GM12891 (cell line): ENCODE data around the gene CEP43.

Experiments used
- PAX5 ChIP-seq: IDR thresholded peaks from 2 replicates; pipeline ENCODE4 v1.6.1; 2011; ENCODE audit warnings: low read length, moderate library complexity, mild to moderate bottlenecking; ENCODE audit not compliant: insufficient read depth, severe bottlenecking
- POLR2A ChIP-seq: IDR thresholded peaks from 2 replicates; pipeline ENCODE4 v1.6.1; 2011; ENCODE audit warnings: low read depth, low read length, control low read depth
- POLR2AphosphoS5 ChIP-seq: IDR thresholded peaks from 2 replicates; pipeline ENCODE4 v1.6.1; 2011; ENCODE audit warnings: low read depth, low read length, control low read depth
- SPI1 ChIP-seq: IDR thresholded peaks from 2 replicates; pipeline ENCODE4 v1.6.1; 2011; ENCODE audit warnings: low read depth, low read length, control low read depth
- TAF1 ChIP-seq: IDR thresholded peaks from 2 replicates; pipeline ENCODE4 v1.6.1; 2011; ENCODE audit warnings: low read depth, low read length, control low read depth

- no peak; the same call in 1 of the 2 replicates for TF ChIP-seq POLR2AphosphoS5
- TF ChIP-seq POLR2A, result no peak
- no peak for TF ChIP-seq TAF1
- no peak for TF ChIP-seq SPI1
- no peak for TF ChIP-seq PAX5
Measured at GRCh38 chr6:166957805-166958076, 41.5 kb upstream of the CEP43 start.
